HCT116 (cell line): ENCODE data around the gene TCF12.

Source experiments
- CTCF ChIP-seq, 3 experiments: fragments of 200-600 bp in 1 of 3; sonication (generic) in 1 of 3; IDR thresholded peaks in 2 of 3; conservative IDR thresholded peaks in 1 of 3; 2 replicates each; pipeline ENCODE4 v1.5.1; 2012 to 2017; ENCODE audit warnings: low read depth in 2 of 3, low read length in 2 of 3, antibody characterized with exemption in 1 of 3, borderline replicate concordance in 1 of 3, control low read depth in 1 of 3, mild to moderate bottlenecking in 1 of 3, mixed read lengths in 1 of 3, mixed run types in 1 of 3, moderate library complexity in 1 of 3; ENCODE audit not compliant: insufficient read depth in 1 of 3
- EZH2 ChIP-seq: fragments of 200-600 bp; sonication (generic); IDR thresholded peaks from 2 replicates; pipeline ENCODE4 v1.6.1; 2017; ENCODE audit warnings: antibody characterized with exemption, mixed run types
- EZH2phosphoT487 ChIP-seq: fragments of 200-600 bp; IDR thresholded peaks from 2 replicates; pipeline ENCODE4 v1.6.1; 2018; ENCODE audit warnings: antibody characterized with exemption, borderline replicate concordance
- JUND ChIP-seq: IDR thresholded peaks from 2 replicates; pipeline ENCODE4 v1.6.1; 2012
- MAX ChIP-seq: IDR thresholded peaks from 2 replicates; pipeline ENCODE4 v1.6.1; 2012
- POLR2A ChIP-seq: IDR thresholded peaks from 2 replicates; pipeline ENCODE4 v1.7.0; 2011; ENCODE audit warnings: borderline replicate concordance; ENCODE audit not compliant: insufficient read depth, insufficient read length; ENCODE audit errors: extremely low read depth
- POLR2AphosphoS5 ChIP-seq: IDR thresholded peaks from 2 replicates; pipeline ENCODE4 v1.6.1; 2011; ENCODE audit warnings: mild to moderate bottlenecking, low read depth, low read length, moderate library complexity
- REST ChIP-seq: IDR thresholded peaks from 2 replicates; pipeline ENCODE4 v1.6.1; 2012; ENCODE audit warnings: low read depth
- ZFX ChIP-seq: fragments of 450-650 bp; IDR thresholded peaks from 2 replicates; pipeline ENCODE4 v1.6.1; 2017

GRCh38 chr15:57122080-57122840, 203.8 kb downstream of the TCF12 start:
- TF ChIP-seq EZH2 (no peak), ZFX (no peak), REST (no peak), JUND (no peak), CTCF (IDR thresholded peaks at IDR 0.05 in 2 of 3, conservative IDR thresholded peaks at IDR 0.05 in 1 of 3; ENCODE audit: borderline replicate concordance in 1 of 3, insufficient read depth in 1 of 3, low read depth in 2 of 3, low read length in 2 of 3) (no peak), POLR2AphosphoS5 (no peak), MAX (no peak), POLR2A (no peak), EZH2phosphoT487 (no peak)
